Activated effector memory CD4-positive, alpha-beta T cell treated with anti-CD3 and anti-CD28 coated beads, Interleukin-2, amount 50 U/mL, for 16 hours (primary cell): ENCODE measurements around the gene FGD3.

Source experiments
- DNase-seq: peaks from one replicate; pipeline ENCODE4 v3.0.0-alpha.2; 2020

Gene FGD3

DNA sequence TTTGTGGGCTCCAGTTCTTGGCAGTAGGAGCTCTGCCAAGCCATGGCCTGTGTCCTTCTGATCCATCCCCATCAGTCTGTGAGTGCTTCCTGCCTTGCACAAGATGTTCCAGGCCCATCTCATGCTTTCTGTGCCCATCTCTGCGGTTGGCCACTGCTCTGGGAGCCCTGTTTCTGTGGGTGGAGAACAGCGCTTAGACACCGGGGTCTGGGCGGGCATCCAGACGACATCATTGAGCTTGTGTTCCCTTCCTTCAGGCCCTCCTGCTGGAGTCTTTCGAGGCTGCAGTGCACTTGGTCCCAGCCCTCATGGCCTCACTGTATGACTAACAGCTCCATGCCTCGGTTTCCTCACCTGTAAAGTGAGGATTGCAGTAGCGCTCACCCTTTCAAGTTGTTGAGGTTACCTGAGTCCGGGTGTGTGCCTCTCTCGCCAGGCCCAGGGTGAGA lies 133.8 kb downstream of the FGD3 start:
- DNase-seq, result peak; percentile 53

GRCh38 chr9:93081931-93082330 lies 134.6 kb downstream of the FGD3 start:
- DNase-seq, result peak; percentile 14

DNA sequence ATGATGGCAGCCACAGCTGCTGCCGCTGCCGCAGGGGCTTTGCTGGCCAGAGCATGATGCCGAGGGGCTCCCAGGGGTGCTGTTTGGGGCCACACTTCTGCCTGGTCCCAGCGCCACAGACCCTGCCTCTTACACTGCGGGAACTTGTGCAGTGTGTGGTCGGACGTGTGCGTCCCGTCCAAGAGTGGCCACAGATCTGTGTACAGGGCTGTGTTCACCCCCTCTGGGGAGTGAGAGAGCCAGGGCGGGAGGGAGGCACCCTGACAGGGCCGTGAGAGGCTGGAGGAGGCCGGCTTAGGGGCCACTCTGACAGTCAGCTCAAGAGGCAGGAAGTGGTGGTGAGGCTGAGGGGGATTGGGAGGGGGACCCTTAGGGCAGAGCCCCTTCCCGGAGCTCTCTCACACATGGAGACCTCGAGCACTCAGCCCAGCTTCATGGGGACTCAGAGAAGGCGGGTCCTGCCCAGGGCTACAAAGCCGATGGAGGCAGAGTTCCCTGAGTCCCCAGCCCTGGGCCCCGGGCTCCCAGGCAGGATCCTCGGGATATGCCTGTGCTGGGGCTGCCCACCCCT lies 135.6 kb downstream of the FGD3 start:
- peak; percentile 62 for DNase-seq

DNA sequence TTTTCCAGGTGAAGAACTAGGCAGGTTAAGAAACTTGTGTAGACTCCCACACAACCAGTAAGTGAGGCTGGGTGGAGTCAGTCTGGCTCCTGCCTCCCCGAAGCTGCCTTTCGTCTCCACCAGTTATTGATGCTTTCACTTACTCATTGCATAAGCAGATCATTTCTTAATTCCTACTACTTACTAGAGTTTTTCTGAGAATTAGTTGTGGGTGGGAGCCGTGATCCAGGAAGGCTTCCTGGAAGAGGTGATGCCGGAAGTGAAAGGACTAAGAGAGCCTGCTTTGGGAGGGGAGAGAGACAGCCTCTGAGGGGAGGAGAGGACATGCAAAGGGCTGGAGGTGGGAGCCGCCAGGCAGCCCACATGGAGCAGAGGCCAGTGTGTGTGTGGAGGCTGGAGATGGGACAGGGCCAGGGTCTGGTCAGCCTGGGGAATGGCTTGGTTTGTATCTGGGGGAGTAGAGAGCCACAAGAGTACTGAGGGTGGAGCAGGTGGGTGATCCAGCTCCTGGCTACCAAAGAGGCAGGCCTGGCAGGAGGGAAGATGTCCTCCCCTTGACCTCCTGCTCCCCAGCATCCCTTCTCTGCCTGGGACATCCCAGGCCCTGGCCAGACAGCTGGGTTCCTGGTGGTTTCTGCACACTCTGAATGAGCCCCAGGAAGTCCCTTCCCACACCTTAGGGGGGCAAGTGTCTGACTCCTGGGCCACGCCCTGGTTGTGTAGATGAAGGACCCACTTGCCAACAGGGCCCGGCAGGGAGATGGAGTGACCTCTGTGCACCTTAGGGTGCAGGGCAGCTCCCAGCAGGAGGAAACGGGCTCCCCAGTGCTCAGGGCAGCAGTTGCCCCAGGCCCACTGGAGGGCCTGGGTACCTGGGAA lies 136.5 kb downstream of the FGD3 start:
- peak; percentile 71 for DNase-seq

DNA sequence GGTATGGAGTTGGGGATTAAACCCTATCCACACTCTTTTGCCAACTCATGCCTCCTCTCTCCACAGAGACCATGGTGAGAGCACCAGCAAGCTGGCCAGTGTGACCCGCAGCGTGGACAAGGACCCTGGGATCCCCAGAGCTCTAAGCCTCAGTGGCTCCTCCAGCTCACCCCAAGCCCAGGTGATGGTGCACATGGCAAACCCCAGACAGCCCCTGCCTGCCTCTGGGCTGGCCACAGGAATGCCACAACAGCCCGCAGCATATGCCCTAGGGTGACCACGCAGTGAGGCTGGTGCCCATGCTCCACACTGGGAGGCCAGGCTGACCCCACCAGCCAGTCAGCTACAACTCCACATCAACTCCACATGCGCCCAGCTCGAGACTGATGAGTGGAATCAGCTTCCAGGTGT lies 137.2 kb downstream of the FGD3 start:
- DNase-seq, result peak; percentile 46

GRCh38 chr9:93085676-93086075 lies 138.4 kb downstream of the FGD3 start:
- peak; percentile 60 for DNase-seq
